Activated CD8-positive, alpha-beta memory T cell treated with anti-CD3 and anti-CD28 coated beads, Interleukin-2, amount 50 U/mL, for 4 hours (primary cell): ENCODE data around the gene HAGH.
"Not testable (repeated sequence)": the region's sequence is repeated elsewhere in the genome, so short reads cannot be mapped to it uniquely, and the experiment has no call there.

Source experiments
- DNase-seq: peaks from one replicate; pipeline ENCODE4 v3.0.0-alpha.2; 2020

The HAGH gene

DNA sequence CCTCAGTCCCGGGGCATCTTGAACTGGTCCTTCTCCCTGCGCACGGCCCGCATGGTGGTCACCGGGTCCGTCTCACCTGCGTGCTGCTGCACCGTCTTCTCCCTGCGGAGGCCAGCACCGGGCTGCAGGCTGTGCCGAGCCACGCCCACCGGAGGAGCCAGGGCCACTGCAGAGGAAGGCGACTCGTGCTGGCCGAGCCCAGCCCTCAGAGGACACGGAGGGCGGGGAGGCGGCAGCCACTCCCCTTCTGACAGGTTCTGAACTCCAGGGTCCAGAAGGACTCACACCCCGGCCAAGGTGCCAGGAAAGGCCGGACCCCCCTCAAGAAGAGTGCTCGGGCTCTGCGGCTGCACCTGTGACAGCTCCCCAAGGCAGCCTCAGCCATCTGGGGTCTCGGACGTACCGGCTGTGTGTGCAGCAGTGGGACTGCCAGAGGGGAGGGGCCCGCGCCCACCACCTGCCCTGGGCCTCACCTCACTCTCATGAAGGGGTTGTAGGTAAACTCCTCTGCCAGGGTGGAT, 17.3 kb downstream of the HAGH start:
- DNase-seq: no peak

GRCh38 chr16:1808691-1809090, 17.9 kb downstream of the HAGH start:
- DNase-seq: no peak

DNA sequence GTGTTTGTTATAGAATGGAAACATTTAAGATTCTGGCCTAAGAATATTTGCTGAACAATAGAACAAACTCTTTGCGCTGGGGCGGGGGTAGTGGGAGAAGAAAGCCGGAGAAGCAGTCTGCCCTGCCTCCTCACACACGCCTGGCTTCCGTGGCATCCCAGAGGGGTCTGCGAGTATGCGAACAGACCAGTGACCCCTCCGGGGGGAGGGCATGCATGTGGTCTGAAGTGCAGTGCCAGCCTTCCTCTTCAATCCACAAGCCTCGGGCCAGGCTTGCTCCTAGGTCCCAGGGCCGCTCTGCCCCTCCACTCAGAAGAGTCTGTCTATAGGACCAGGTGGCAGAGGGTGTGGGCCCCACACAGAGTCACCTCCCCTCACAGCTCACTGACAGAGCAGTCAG, 19.0 kb downstream of the HAGH start:
- no peak for DNase-seq

GRCh38 chr16:1800701-1801100, 25.9 kb downstream of the HAGH start:
- no peak for DNase-seq

DNA sequence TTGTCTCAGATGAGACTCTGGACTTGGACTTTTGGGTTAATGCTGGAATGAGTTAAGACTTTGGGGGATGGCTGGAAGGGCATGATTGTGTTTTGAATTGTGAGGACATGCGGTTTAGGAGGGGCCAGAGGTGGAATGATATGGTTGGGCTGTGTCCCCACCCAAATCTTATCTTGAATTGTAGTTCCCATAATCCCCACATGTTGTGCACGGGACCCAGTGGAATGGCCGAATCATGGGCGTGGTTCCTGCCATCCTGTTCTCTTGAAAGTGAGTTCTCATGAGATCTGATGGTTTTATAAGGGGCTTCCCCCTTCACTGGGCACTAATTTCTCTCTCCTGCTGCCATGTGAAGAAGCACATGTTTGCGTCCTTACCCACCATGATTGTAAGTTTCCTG, 27.4 kb downstream of the HAGH start:
- DNase-seq: not testable (repeated sequence)

- no peak for DNase-seq
Measured at GRCh38 chr16:1794908-1795666, 31.5 kb downstream of the HAGH start.

DNA sequence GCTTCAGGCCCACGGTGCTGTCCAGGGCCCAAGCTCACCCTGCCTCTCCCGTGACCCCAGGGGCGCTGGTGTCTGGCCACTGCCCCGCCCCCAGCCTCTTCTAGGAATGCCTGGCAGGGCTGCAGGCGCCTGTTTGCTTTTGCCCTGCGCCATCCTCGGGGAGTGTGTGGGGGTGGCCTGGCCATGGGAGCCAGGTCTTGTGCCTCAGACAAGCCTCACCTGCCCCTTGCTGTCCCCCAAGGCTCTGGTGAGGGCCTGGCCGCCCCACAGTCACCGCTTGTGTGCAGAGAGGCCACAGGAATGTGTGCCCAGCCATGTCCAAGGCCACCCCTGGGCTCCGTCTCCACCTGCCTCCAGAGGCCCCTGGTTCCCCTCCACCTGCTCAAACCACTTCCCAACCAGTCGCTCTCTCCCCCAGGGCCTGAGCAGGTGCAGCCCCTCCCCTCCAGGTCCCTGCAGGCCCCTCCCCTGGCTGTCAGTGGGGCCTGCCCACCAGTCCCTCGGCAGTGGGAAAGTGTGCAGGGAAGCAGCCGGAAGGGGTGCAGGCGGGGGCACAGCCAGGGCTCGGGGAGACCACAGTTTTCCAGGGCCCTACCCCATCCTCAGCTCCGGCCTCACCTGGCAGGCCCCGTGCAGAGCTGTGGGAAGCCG, 32.3 kb downstream of the HAGH start:
- DNase-seq: no peak

GRCh38 chr16:1793578-1794220, 32.9 kb downstream of the HAGH start, which contains the start of gene IGFALS:
Gene IGFALS (minus strand): TSS chr16:1793705. CDS start chr16:1793652, 53 bp downstream.
- no peak for DNase-seq

DNA sequence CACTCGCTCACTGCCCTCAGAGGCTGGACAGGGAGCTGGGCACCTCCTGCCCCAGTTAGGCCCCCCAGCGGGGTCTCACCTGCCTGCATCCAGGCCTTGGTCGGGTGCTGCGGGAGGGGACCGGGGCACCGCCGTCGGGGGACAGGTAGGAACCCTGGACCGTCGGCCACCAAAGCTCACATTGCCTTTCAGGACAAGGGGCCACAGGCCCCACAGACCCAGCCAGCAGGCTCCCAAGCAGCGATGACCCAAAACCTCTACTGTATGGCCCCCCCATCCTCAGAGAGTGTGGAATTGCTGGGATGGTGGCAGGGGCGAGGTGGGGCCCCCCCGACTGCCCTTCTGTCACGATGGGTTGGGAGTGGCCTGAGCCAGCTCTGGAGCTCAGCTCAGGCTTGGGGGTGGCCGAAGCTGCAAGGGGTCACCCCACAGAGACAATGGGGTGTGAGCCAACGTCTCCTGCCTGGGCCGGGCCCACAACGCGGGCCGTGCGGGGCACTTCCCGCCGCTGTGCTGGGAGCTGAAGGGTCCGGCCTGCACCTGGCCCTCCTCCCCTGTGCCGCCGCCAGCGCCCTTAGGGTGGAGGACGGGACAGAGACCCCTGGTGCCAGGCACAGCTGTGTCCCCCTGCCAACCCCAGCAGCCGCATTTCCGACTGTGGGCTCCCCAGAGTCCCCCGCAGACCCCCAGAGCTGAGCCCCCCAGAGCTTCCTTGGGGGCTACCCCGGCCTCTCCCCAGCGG, 33.6 kb downstream of the HAGH start:
- DNase-seq: no peak

- no peak for DNase-seq
Measured at GRCh38 chr16:1791943-1792812, 34.4 kb downstream of the HAGH start.

DNA sequence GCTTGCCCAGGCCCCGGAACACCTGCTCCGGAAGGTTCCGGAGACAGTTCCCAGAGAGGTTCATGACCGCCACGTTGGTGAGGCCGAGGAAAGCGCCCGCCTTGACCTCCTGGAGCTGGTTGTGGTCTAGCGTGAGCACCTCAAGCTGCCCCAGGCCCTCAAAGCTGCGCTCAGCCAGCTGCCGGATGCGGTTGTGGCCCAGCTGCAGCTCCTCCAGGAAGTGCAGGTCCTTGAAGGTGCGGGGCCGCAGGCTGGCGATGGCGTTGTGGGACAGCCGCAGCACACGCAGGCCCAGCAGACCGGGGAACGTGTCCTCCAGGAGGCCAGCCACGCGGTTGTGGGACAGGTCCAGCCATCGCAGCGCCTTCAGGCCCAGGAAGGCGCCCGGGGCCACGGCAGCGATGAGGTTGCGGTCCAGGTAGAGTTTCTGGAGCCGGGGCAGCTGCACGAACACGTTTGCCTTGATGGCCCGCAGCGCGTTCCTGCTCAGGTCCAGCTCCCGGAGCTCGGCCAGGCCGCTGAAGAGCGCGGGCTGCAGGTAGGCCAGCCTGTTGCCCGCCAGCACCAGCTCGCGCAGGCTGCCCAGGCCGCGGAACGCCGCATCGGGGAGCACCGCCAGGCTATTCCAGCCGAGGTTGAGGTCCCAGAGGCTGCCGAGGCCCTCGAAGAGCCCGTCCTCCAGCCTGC, 35.2 kb downstream of the HAGH start:
- DNase-seq: no peak

- no peak for DNase-seq
Measured at GRCh38 chr16:1790611-1791255, 35.9 kb downstream of the HAGH start.

- no peak for DNase-seq
Measured at GRCh38 chr16:1790261-1790610, 36.4 kb downstream of the HAGH start.

DNA sequence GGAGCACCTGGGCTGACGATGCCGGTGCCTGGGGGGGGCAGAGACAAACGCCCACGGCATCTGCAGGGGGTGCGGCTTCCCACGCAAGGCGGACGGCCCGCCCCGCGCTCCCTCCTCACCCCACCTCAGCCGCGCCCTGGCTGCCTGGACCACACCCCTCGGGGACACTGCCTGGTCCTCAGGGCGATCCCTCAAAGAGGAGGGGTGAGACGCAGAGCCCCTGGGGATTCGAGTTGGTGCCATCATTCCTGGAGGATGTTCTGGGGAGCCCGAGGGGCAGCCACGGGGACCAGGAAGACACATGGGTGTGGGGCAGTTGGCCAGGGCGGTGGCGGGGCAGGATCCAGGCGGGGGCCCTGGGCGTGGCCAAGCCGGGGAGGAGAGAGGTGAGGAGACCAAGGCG, 37.0 kb downstream of the HAGH start:
- no peak for DNase-seq

GRCh38 chr16:1788708-1789100, 37.9 kb downstream of the HAGH start:
- DNase-seq: no peak

DNA sequence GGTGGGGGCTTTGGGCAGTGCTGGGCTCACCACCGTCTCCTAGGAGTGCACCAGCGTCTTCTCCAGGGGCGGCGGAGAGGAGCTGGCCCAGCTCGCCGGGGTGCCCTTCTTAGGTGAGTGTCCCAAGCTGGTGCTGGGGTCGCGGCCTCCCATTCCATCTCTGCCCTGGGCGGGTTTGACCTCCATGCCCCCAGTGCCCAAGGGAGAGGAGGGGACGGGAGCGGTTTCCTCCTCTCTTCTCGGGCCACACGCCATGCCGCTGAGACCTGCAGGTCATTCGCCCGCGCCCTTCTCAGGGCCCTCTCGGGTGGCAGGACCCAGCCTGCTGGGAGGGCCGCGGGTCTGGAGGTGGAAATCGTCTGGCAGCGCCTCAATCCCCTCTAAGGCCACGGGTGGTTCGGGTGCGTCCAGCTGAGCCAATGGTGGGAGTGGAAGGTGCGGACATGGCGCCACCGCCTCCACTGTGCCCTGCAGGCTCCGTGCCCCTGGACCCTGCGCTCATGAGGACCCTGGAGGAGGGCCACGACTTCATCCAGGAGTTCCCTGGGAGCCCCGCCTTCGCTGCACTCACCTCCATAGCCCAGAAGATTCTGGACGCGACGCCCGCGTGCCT, 38.4 kb downstream of the HAGH start:
- DNase-seq: peak; percentile 16

GRCh38 chr16:1787322-1788094, 39.1 kb downstream of the HAGH start:
- DNase-seq: no peak

DNA sequence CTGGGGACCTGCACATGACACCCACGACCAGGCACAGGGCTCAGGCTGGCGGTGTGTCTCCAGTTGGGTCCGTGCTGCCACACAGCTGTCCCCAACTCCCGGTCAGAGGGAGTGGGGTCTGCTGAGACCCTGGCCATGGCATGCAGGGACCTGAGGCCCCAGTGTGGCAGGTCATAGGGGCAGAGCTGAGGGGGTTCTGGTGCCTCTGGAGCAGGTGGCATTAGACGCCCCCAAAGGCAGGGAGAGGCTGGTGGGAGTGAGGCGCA, 39.6 kb downstream of the HAGH start:
- no peak for DNase-seq

DNA sequence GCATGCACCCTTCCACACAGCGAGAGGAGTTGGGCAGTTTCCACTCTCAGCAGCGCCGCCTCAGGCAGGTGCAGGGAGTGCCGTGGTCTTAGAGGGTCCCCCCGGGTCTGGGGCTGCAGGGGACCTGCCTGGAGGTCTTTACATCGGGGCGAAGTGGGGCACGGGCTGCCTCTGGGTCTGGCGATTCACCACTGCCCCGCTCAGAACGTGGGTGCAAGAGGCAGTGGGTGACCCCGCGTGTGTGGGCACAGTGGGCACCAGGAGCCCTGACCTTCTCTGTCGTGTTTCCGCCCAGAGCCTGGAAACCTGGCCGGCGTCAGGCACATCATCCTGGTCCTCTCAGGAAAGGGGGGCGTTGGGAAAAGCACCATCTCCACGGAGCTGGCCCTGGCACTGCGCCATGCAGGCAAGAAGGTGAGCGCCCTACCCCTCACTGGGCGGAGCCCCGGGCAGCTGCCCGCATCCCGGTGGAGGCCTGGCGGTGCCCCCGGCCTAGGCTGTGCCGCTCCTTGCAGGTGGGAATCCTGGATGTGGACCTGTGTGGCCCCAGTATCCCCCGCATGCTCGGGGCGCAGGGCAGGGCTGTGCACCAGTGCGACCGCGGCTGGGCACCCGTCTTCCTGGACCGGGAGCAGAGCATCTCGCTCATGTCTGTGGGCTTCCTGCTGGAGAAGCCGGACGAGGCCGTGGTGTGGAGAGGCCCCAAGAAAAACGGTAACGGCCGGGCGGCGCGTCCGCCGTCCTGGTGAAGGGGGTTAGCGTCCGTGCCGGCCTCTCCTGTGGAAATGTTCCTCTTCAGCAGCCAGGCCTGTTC, 40.2 kb downstream of the HAGH start:
- peak; percentile 12 for DNase-seq
